Activated CD8-positive, alpha-beta T cell treated with anti-CD3 and anti-CD28 coated beads for 36 hours (primary cell): Measurements from ENCODE around the gene GALNT17. TPM values are rescaled to one million over a fixed set of nuclear protein-coding genes. Genes with fewer than 3 reads are reported as not detected.

Experiments
- ATAC-seq: fragments of 200-7000 bp; cut with Tn5 transposase; one replicate; pipeline ENCODE4 v1.10.0; 2021; ENCODE audit warnings: mild to moderate bottlenecking, moderate library complexity
- CTCF ChIA-PET: fragments of 350-600 bp; sonication (Branson Sonifier 250); formaldehyde crosslinking; loops from one replicate; lab custom pipeline; 2021; ENCODE audit warnings: antibody characterized with exemption; lab: Charles Lee
- POLR2A ChIA-PET: fragments of 350-600 bp; sonication (Branson Sonifier 250); formaldehyde crosslinking; loops from one replicate; lab custom pipeline; 2021; ENCODE audit warnings: antibody characterized with exemption; lab: Charles Lee
- DNase-seq: peaks from one replicate; pipeline ENCODE4 v3.0.0-alpha.2; 2020
- H3K27ac Mint-ChIP-seq: one replicate; pipeline ENCODE4 v1.8.0; 2021; ENCODE audit warnings: mild to moderate bottlenecking, mixed read lengths
- H3K27me3 Mint-ChIP-seq: one replicate; pipeline ENCODE4 v1.8.0; 2021; ENCODE audit warnings: mixed read lengths
- H3K36me3 Mint-ChIP-seq: one replicate; pipeline ENCODE4 v1.8.0; 2021; ENCODE audit warnings: low read depth, mixed read lengths
- H3K4me1 Mint-ChIP-seq: one replicate; pipeline ENCODE4 v1.8.0; 2021; ENCODE audit warnings: low read depth, mixed read lengths
- H3K4me3 Mint-ChIP-seq: one replicate; pipeline ENCODE4 v1.8.0; 2021; ENCODE audit warnings: mild to moderate bottlenecking, moderate library complexity, mixed read lengths
- H3K9me3 Mint-ChIP-seq: one replicate; pipeline ENCODE4 v1.8.0; 2021; ENCODE audit warnings: mixed read lengths
- CTCF ChIP-seq: fragments of 200-600 bp; IDR thresholded peaks from one replicate; pipeline ENCODE4 v1.8.0; 2022; ENCODE audit warnings: antibody characterized with exemption, mild to moderate bottlenecking
- intact Hi-C: fragments of 100-400 bp; cut with micrococcal nuclease; formaldehyde crosslinking; loops from one replicate; pipeline ENCODE4 v1.10.0; 2022
- total RNA-seq, 2 experiments: library from RNA; stranded (reverse); gene quantifications; one replicate each; pipeline ENCODE4 v1.2.3, GENCODE V29; 2021

GALNT17 gene
- total RNA-seq, 2 experiments from 2014 or later: not detected

GRCh38 chr7:71264005-71264404, 132.1 kb downstream of the GALNT17 start:
- no peak overlapping the region for H3K4me3 Mint-ChIP-seq
- H3K9me3 Mint-ChIP-seq: peaks cover 23% of the 10 kb centered on the region
- intact Hi-C loops: no loop called here
- H3K4me1 Mint-ChIP-seq: no peaks in the 10 kb centered on the region
- ATAC-seq (no peak), DNase-seq (no peak)
- no peak overlapping the region for H3K27ac Mint-ChIP-seq
- H3K27me3 Mint-ChIP-seq: no peaks in the 10 kb centered on the region
- CTCF ChIA-PET: no interaction called here
- TF ChIP-seq CTCF: no peak
- POLR2A ChIA-PET: no interaction called here
- no peaks in the 10 kb centered on the region for H3K36me3 Mint-ChIP-seq

- intact Hi-C loops: no loop called here
- no peaks in the 10 kb centered on the region for H3K36me3 Mint-ChIP-seq
- POLR2A ChIA-PET: no interaction called here
- no peak for TF ChIP-seq CTCF
- DNase-seq (no peak), ATAC-seq (no peak)
- no peaks in the 10 kb centered on the region for H3K27me3 Mint-ChIP-seq
- CTCF ChIA-PET: no interaction called here
- peaks cover 21% of the 10 kb centered on the region for H3K9me3 Mint-ChIP-seq
- no peak overlapping the region for H3K27ac Mint-ChIP-seq
- H3K4me1 Mint-ChIP-seq: no peaks in the 10 kb centered on the region
- H3K4me3 Mint-ChIP-seq: no peak overlapping the region
Measured at GRCh38 chr7:71266912-71267311, 135.0 kb downstream of the GALNT17 start.

- DNase-seq (no peak), ATAC-seq (no peak)
- Mint-ChIP-seq H3K27me3 (no peaks in the 10 kb centered on the region), H3K4me3 (no peak overlapping the region), H3K27ac (no peak overlapping the region), H3K4me1 (no peaks in the 10 kb centered on the region), H3K9me3 (peaks cover 27% of the 10 kb centered on the region), H3K36me3 (no peaks in the 10 kb centered on the region)
- intact Hi-C loops: no loop called here
- CTCF ChIA-PET: no interaction called here
- POLR2A ChIA-PET: no interaction called here
- no peak for TF ChIP-seq CTCF
Measured at GRCh38 chr7:71267734-71268469, 136.0 kb downstream of the GALNT17 start.

- Mint-ChIP-seq H3K27ac (no peak overlapping the region), H3K36me3 (no peaks in the 10 kb centered on the region), H3K4me1 (no peaks in the 10 kb centered on the region), H3K27me3 (no peaks in the 10 kb centered on the region), H3K9me3 (peaks cover 18% of the 10 kb centered on the region), H3K4me3 (no peak overlapping the region)
- ChIA-PET CTCF (no interaction called here), POLR2A (no interaction called here)
- DNase-seq (no peak), ATAC-seq (no peak)
- TF ChIP-seq CTCF: no peak
- intact Hi-C loops: no loop called here
Measured at GRCh38 chr7:71270558-71270957, 138.6 kb downstream of the GALNT17 start.

- DNase-seq (no peak), ATAC-seq (no peak)
- no peak overlapping the region for H3K4me3 Mint-ChIP-seq
- H3K27me3 Mint-ChIP-seq: no peaks in the 10 kb centered on the region
- intact Hi-C loops: no loop called here
- ChIA-PET POLR2A (no interaction called here), CTCF (no interaction called here)
- no peak overlapping the region for H3K27ac Mint-ChIP-seq
- H3K36me3 Mint-ChIP-seq: no peaks in the 10 kb centered on the region
- H3K9me3 Mint-ChIP-seq: peaks cover 15% of the 10 kb centered on the region
- H3K4me1 Mint-ChIP-seq: no peaks in the 10 kb centered on the region
- TF ChIP-seq CTCF: no peak
Measured at GRCh38 chr7:71271203-71271602, 139.3 kb downstream of the GALNT17 start.
